Stimulated activated CD8-positive, alpha-beta memory T cell treated with anti-CD3 and anti-CD28 coated beads, Interleukin-4, amount 100 ng/mL, for 48 hours (primary cell): ENCODE data around the gene KCNT1.

ENCODE experiments used
- DNase-seq: peaks from one replicate; pipeline ENCODE4 v3.0.0-alpha.2; 2020

KCNT1 gene

GRCh38 chr9:135769489-135770202 is 67.7 kb downstream of the KCNT1 start:
- DNase-seq = no peak

- no peak for DNase-seq
Observed at GRCh38 chr9:135770203-135770535, 68.2 kb downstream of the KCNT1 start.

GRCh38 chr9:135770771-135771170 is 68.8 kb downstream of the KCNT1 start:
- DNase-seq = no peak

- DNase-seq = no peak
Observed at GRCh38 chr9:135771401-135772051, 69.5 kb downstream of the KCNT1 start.

GRCh38 chr9:135772056-135772646 is 70.2 kb downstream of the KCNT1 start:
- no peak for DNase-seq

- no peak for DNase-seq
Observed at GRCh38 chr9:135772702-135773493, 70.9 kb downstream of the KCNT1 start.

- no peak for DNase-seq
Observed at GRCh38 chr9:135773530-135774238, 71.7 kb downstream of the KCNT1 start.

DNA sequence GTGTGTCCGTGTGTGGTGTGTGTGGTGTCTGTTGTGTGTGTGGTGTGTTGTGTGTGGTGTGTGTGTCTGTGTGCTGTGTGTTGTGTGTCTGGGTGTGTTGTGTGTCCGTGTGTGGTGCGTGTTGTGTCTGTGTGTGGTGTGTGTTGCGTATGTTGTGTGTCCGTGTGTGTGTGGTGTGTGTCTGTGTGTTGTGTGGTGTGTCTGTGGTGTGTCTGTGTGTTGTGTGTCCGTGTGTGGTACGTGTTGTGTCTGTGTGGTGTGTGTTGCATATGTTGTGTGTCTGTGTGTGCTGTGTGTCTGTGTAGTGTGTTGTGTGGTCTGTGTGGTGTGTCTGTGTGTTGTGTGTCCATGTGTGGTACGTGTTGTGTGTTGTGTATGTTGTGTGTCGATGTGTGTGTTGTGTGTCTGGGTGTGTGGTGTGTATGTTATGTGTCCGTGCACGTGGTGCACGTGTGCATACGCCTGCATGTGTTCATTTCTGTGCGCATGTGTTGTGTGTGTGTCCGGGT is 72.3 kb downstream of the KCNT1 start:
- DNase-seq = no peak

DNA sequence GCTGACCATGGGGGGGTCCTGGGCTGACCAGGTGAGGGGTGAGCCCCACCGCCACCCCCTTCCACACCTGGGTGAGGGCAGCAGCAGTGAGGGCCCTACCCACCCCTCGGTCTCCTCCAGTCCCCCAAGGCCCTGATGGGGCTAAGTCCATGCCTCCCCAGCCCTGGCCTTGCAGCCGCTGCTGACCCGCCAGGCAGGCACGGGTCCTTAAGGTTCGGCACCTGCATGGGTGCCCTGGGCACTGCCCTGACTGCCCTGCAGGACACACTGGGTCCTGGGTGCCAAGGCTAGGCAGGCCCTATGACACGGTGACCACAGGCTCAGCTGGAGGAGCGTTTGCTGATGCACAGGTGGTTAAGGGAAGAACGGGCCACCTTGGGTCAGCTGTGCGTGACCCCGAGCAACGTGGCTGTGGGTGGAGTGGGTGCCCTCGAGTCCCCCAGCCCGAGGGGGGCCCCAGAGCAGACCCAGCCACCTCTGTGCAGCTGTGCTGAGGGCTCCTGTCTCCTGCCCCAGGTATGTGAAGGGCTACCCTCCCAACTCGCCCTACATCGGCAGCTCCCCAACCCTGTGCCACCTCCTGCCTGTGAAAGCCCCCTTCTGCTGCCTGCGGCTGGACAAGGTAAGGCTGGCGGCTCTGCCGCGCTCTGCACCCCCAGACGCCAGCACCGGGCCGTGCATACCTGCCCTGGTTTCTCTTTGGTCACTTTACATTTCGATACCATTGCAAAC is 73.0 kb downstream of the KCNT1 start:
- no peak for DNase-seq

DNA sequence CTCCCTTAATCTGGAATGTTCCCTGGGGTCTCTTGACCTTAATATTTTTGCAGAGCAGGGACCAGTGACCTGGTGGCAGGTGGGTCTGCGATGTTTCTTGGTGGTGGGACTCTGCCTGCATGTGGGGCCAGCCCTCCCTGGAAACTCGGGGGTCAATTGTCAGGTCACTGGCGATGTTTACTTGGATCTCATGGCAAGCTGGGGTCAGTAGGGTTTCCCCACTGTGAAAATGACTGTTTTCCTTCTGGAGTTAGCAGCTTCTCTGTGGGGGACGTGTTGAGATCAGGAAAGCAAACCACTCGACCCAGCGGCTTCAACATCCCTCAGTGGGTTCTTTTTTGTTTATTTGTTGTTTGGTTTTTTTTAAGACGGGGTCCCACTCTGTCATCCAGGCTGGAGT is 73.9 kb downstream of the KCNT1 start:
- no peak for DNase-seq

DNA sequence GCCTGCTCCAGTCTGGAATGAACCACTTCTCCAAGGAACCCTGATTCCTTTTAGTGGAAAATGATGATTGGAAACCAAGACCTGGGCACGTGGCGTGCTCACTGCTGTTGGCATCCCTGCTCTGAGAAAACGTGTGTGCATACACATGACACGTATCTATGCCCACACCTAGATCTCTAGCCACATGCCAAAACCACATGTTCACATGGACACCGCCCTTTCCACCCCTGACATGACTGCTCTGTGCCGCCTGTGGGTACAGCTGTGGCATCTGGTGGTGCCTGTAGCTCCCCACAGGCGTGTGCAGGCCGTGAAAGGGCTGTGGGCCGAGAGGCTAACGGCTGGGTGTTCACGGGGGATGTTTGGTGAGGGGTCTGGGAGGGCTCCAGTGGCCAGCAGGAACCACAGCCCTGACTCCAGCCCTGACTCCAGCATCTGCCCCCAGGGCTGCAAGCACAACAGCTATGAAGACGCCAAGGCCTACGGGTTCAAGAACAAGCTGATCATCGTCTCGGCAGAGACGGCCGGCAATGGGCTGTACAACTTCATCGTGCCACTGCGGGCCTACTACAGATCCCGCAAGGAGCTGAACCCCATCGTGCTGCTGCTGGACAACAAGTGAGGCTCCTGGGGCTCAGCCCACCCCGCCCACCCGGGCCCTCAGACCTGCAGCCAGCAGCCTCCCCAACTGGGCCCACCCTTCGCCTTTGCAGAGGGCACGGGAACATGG is 75.1 kb downstream of the KCNT1 start:
- DNase-seq = no peak

- no peak for DNase-seq
Observed at GRCh38 chr9:135777623-135778177, 75.7 kb downstream of the KCNT1 start.

DNA sequence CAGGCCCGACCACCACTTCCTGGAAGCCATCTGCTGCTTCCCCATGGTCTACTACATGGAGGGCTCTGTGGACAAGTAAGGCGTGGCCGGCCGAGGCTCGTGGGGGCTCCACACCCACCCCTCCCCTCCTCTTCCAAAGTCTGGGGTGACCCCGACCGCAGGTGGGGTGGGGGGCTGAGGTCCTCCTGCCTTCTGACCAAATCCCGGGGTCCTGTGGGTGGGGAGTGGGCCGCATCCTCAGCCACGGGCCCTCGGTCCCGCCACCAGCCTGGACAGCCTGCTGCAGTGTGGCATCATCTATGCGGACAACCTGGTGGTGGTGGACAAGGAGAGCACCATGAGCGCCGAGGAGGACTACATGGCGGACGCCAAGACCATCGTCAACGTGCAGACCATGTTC is 76.4 kb downstream of the KCNT1 start:
- DNase-seq = no peak

DNA sequence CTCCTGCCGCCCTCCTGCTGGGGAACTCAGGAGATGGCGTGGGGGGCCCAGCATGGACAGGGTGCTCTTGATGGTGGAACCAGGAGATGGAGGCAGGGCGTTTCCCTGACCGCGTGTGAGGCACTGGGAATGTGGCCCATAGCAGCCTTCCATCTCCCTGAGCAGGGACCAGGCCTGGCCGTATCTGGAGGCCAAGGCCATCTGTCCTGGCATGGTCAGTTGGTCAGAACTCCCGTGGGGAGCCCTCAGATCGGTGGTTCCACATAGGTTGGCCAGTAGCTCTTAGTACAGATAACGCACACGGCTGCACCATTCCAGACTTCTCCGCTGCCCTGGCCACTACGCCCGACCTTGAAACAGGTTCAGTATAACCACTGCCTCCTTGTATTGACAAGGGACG is 77.6 kb downstream of the KCNT1 start:
- no peak for DNase-seq

- DNase-seq = no peak
Observed at GRCh38 chr9:135780086-135780485, 78.1 kb downstream of the KCNT1 start.

- DNase-seq = no peak
Observed at GRCh38 chr9:135780626-135781025, 78.6 kb downstream of the KCNT1 start.

DNA sequence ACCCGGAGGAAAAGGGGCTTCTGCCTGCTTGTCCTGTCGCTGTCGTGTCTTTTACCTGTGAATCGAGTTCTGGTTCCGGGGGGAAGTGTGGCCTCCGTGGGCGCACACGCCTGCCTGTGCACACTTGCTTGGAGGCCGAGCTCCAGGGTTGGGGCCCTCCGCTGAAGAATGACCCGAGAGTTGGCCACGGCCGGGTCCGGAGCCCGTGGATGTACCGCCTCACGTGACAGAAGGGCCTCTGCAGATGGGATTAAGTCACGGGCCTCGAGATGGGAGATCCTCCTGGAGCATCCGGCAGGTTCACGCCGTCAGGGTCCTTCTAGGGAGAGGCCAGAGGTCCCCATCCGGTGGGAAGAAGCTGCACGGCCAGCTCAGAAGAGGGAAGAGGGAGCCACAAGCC is 81.0 kb downstream of the KCNT1 start:
- no peak for DNase-seq

DNA sequence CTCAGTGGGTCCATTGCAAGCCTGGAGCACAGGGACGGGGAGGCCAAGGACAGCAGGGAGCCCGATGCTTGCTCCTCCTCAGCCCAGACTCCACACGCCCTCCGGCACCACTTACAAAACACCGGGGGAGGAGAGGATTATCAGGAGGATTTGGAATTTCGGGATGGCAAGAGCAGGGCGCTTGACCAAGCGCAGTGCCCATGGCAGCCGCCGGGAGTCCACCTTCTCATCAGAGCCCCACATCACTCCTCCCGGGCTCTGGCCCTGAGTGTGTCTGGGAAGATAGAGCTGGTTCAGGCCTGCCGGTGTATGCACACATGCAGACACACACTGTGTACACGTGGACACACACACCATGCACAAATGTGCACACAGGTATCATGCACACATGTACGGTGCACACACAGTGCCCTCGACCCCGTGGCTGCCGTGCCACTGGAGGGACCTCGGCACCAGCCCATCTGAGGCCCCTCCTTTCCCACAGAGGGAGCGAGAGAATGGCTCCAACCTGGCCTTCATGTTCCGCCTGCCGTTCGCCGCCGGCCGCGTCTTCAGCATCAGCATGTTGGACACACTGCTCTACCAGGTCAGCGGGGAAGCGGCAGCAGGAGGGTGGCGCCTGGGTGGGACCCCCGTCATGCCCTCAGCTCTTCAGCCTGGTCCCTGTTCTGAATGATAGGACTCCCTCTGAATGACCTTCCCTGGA is 81.7 kb downstream of the KCNT1 start:
- no peak for DNase-seq

DNA sequence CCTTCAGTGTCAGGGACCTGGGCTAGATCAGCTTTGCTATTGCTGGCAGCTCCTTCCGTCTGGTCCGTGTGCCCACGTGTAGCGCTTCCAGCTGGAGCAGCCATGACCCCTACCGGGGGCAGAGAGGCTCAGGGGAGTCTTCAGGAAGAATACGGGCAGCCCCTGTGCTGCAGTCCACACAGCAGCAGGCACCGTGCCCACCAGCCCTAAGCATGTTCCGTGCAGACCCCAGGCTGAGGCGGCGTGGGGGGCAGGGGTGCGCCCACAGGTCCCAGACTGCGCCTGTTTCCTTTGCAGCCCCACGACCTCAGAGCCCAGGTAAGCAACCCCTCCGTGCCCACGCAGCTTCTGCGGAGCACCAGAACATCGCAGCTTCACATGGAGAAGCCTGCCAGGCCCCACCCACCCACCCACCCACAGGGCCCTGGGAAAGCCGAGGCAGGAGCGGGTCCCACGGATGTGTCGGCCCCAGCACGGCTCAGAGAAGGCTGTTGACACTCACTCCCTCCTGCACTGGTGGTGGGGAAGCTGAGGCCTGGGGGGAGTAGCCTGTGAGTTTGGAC is 83.1 kb downstream of the KCNT1 start:
- DNase-seq = no peak

DNA sequence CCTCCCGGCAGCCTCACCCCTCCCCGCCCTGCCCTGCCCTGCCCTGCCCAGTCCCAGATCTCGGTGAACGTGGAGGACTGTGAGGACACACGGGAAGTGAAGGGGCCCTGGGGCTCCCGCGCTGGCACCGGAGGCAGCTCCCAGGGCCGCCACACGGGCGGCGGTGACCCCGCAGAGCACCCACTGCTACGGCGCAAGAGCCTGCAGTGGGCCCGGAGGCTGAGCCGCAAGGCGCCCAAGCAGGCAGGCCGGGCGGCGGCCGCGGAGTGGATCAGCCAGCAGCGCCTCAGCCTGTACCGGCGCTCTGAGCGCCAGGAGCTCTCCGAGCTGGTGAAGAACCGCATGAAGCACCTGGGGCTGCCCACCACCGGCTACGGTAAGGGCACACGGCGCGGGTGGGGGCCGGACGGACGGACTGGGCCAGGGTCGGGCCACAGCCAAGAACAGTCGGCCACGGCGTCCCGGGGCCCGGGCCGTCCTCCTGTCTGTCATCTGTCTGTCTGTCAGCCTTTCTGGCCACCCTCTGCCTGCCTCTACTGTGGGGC is 84.2 kb downstream of the KCNT1 start:
- no peak for DNase-seq
